Endothelial cell of umbilical vein (primary cell): ENCODE data around the gene BASP1.

Source experiments
- EZH2 ChIP-seq: IDR thresholded peaks from 2 replicates; pipeline ENCODE4 v1.6.1; 2012; ENCODE audit warnings: borderline replicate concordance, low read depth, mild to moderate bottlenecking, moderate library complexity, low read length, inconsistent platforms; ENCODE audit not compliant: severe bottlenecking
- MYC ChIP-seq: IDR thresholded peaks from one replicate; pipeline ENCODE4 v1.6.1; 2011; ENCODE audit warnings: mild to moderate bottlenecking, low read depth, low read length
- POLR2A ChIP-seq: IDR thresholded peaks from 2 replicates; pipeline ENCODE4 v1.6.1; 2012; ENCODE audit warnings: low read depth, mild to moderate bottlenecking, control low read depth, low read length
- POLR2AphosphoS5 ChIP-seq: IDR thresholded peaks from 2 replicates; pipeline ENCODE4 v1.6.1; 2012; ENCODE audit warnings: low read depth, mild to moderate bottlenecking, control low read depth, low read length, moderate library complexity; ENCODE audit not compliant: insufficient read depth
- TF ChIP-seq, protein P1 (sequence below), 2 donors: IDR thresholded peaks; 1 replicate in 1 of 2; 2 replicates in 1 of 2; pipeline ENCODE4 v1.5.1; 2011; ENCODE audit warnings: low read length in 2 of 2, mild to moderate bottlenecking in 2 of 2, moderate library complexity in 2 of 2, control low read depth in 1 of 2, inconsistent platforms in 1 of 2, low read depth in 1 of 2; ENCODE audit not compliant: insufficient read depth in 1 of 2; ENCODE audit errors: extremely low read depth in 1 of 2
- TF ChIP-seq, protein P2 (sequence below): IDR thresholded peaks from 2 replicates; pipeline ENCODE4 v1.6.1; 2011; ENCODE audit not compliant: insufficient read depth, insufficient read length

DNA sequence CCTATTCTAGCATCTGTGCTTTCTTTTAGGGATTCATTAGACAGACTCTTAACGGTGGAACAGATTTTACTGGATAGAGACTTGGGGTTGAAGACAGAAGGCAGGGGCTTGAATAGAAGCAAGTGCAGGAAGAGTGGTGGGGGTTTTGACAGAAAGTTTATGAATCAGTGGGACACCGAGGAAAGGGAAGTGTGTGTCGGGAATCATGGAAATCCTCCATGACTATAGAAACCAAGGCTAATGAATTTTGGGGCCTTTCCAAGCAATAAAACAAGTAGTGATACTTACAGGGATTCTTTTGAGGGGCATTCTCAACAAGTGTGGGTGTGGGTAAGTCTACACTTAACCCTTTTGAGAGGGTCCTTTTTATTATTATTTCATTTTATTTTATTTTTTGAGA lies 12.8 kb downstream of the BASP1 start:
- TF ChIP-seq, protein P1, sequence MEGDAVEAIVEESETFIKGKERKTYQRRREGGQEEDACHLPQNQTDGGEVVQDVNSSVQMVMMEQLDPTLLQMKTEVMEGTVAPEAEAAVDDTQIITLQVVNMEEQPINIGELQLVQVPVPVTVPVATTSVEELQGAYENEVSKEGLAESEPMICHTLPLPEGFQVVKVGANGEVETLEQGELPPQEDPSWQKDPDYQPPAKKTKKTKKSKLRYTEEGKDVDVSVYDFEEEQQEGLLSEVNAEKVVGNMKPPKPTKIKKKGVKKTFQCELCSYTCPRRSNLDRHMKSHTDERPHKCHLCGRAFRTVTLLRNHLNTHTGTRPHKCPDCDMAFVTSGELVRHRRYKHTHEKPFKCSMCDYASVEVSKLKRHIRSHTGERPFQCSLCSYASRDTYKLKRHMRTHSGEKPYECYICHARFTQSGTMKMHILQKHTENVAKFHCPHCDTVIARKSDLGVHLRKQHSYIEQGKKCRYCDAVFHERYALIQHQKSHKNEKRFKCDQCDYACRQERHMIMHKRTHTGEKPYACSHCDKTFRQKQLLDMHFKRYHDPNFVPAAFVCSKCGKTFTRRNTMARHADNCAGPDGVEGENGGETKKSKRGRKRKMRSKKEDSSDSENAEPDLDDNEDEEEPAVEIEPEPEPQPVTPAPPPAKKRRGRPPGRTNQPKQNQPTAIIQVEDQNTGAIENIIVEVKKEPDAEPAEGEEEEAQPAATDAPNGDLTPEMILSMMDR (IDR thresholded peaks at IDR 0.05; ENCODE audit: extremely low read depth in 1 of 2, insufficient read depth in 1 of 2, low read depth in 1 of 2, low read length in 2 of 2) = no peak
- TF ChIP-seq POLR2A = no peak
- no peak for TF ChIP-seq POLR2AphosphoS5
- no peak for TF ChIP-seq EZH2
- TF ChIP-seq MYC = no peak
- TF ChIP-seq, protein P2, sequence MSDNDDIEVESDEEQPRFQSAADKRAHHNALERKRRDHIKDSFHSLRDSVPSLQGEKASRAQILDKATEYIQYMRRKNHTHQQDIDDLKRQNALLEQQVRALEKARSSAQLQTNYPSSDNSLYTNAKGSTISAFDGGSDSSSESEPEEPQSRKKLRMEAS = no peak
